OCI-LY7 (cell line): ENCODE results near the gene CST3. TPM values are rescaled to one million over a fixed set of nuclear protein-coding genes. Genes with fewer than 3 reads are reported as not detected.

ENCODE experiments used
- BruUV-seq: library from RNA; stranded (reverse); fragments of 400-500 nt; replicated peaks from 2 replicates; lab custom pipeline; 2021; lab: Mats Ljungman, UMichigan
- CTCF ChIA-PET: fragments of 300-600 bp; sonication (Branson Sonifier 250); formaldehyde crosslinking; loops from one replicate; lab custom pipeline; 2022; ENCODE audit warnings: antibody characterized with exemption; ENCODE audit not compliant: unreplicated experiment; lab: Charles Lee
- POLR2A ChIA-PET: fragments of 300-600 bp; sonication (Branson Sonifier 250); formaldehyde crosslinking; loops from one replicate; lab custom pipeline; 2022; ENCODE audit warnings: antibody characterized with exemption; lab: Charles Lee
- DNase-seq: peaks from one replicate; pipeline ENCODE4 v3.0.0-alpha.2; 2015; ENCODE audit warnings: low spot score
- H2AFZ ChIP-seq: fragments of 200-600 bp; sonication (generic), shearing (Covaris generic); 2 replicates; pipeline ENCODE4 v1.6.1; 2014; ENCODE audit warnings: mild to moderate bottlenecking, antibody characterized with exemption, low read length, moderate library complexity
- H3K27ac ChIP-seq: fragments of 200-600 bp; sonication (generic); 2 replicates; pipeline ENCODE4 v1.5.1; 2014; ENCODE audit warnings: mixed run types, low read depth, mild to moderate bottlenecking, moderate library complexity, low read length, inconsistent platforms; ENCODE audit not compliant: poor library complexity, severe bottlenecking
- H3K36me3 ChIP-seq: fragments of 200-600 bp; sonication (generic); 2 replicates; pipeline ENCODE4 v1.6.1; 2014; ENCODE audit warnings: mild to moderate bottlenecking, antibody characterized with exemption, low read length, moderate library complexity, mixed read lengths; ENCODE audit not compliant: insufficient read depth
- H3K4me1 ChIP-seq: fragments of 200-600 bp; sonication (generic); 2 replicates; pipeline ENCODE4 v1.5.1; 2014; ENCODE audit warnings: mild to moderate bottlenecking, low read length; ENCODE audit not compliant: insufficient read depth, poor library complexity, severe bottlenecking
- H3K4me2 ChIP-seq: fragments of 200-600 bp; sonication (generic); 2 replicates; pipeline ENCODE4 v1.6.1; 2014; ENCODE audit warnings: mild to moderate bottlenecking, low read length
- H3K4me3 ChIP-seq: fragments of 200-600 bp; sonication (generic); 2 replicates; pipeline ENCODE4 v1.5.1; 2014; ENCODE audit warnings: mild to moderate bottlenecking, low read depth, low read length; ENCODE audit not compliant: poor library complexity, severe bottlenecking
- H3K79me2 ChIP-seq: fragments of 200-600 bp; sonication (generic); 2 replicates; pipeline ENCODE4 v1.6.1; 2016; ENCODE audit warnings: low read depth, mild to moderate bottlenecking, low read length, moderate library complexity, mixed read lengths; ENCODE audit not compliant: insufficient read depth
- H3K9me2 ChIP-seq: fragments of 200-600 bp; sonication (generic); 2 replicates; pipeline ENCODE4 v1.6.1; 2016; ENCODE audit warnings: mild to moderate bottlenecking, low read length, mixed read lengths; ENCODE audit not compliant: insufficient read depth
- H3K9me3 ChIP-seq: fragments of 200-600 bp; sonication (generic); 2 replicates; pipeline ENCODE4 v1.6.1; 2014; ENCODE audit warnings: mild to moderate bottlenecking, mixed run types, low read length, mixed read lengths
- H4K20me1 ChIP-seq: fragments of 200-600 bp; sonication (generic); 2 replicates; pipeline ENCODE4 v1.6.1; 2014; ENCODE audit warnings: mild to moderate bottlenecking, antibody characterized with exemption, low read length, moderate library complexity, mixed read lengths; ENCODE audit not compliant: insufficient read depth
- EZH2phosphoT487 ChIP-seq: fragments of 200-600 bp; sonication (generic); IDR thresholded peaks from 2 replicates; pipeline ENCODE4 v1.6.1; 2018; ENCODE audit warnings: low read depth, borderline replicate concordance, mild to moderate bottlenecking, mixed run types, antibody characterized with exemption, low read length, moderate library complexity, mixed read lengths
- intact Hi-C: fragments of 100-400 bp; cut with micrococcal nuclease; formaldehyde crosslinking; loops from one replicate; pipeline ENCODE4 v1.10.0; 2022; ENCODE audit not compliant: unreplicated experiment
- total RNA-seq, 2 experiments: library from RNA; depleted of rRNA in 1 of 2; stranded (reverse); fragments of >200 nt in 1 of 2; shearing (Covaris generic) in 1 of 2; gene quantifications; 2 replicates each; pipeline ENCODE4 v1.2.3, GENCODE V29; 2014 to 2022
- TF ChIP-seq, protein P1 (sequence below): fragments of 200-600 bp; sonication (generic); conservative IDR thresholded peaks from 2 replicates; pipeline ENCODE4 v1.5.1; 2014; ENCODE audit warnings: mild to moderate bottlenecking, antibody characterized with exemption, low read length, moderate library complexity, mixed read lengths

Gene CST3
- total RNA-seq, 2 experiments from 2014 or later: not detected

DNA sequence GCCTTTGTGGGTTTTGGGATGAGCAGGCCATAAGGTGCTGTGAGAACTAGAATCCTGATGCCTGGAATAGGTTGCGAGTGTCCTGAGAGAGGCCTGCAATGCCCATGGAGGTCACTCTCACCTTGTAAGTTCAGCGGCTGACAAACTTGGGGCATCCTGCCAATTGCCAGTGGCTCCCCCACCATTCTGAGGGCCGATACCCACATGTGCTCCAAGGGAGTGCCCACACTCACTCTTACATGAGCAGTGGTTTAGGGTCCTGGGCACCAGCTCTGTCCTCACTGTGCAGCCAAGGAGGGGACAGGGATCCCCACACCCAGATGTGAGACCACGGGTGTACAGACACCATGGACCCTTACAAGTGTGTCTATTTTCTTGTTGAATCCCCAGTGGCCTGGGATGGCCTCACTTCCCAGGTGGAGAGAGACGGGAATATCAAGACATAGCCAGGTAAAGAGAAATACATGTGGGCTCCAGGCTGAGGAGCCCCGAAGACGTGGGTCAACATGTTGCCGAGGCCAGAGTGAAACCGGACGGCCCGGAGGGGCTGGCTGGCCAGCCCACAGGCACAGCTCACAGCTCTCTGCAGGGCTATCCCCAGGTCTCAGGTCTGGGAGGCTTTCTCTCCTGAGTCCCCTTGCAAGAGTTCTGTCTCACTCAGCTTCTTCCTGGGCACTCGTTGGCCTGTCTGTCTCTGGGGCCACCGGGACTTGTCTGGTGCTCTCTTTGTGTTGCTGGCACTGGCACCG lies 30.1 kb downstream of the CST3 start:
- BruUV-seq: no TSS peak
- POLR2A ChIA-PET: no interaction called here

DNA sequence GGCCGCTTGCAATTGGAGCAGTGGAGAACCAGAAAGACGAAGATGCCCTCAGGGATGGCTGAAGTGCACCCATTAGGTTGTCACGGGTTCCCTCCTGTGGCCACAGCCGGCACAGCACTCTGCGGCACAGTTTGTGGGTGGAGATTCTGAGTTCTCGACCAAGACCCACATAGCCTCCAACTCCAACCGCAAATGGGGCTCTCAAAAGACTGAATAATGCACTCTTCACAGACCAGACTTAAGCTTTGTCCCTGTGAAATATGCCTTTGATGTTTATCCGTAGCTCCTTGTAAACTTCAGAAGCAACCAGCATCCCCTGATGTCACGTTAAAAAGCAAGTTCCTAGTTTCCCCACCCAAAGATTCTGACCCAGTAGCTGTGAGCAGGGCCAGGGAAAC lies 31.1 kb downstream of the CST3 start:
- no peaks in the 10 kb centered on the region for H3K9me3 ChIP-seq
- H2AFZ ChIP-seq: no peak overlapping the region
- peak; percentile 55 for DNase-seq
- H3K4me1 ChIP-seq: no peaks in the 10 kb centered on the region
- TF ChIP-seq, protein P1, sequence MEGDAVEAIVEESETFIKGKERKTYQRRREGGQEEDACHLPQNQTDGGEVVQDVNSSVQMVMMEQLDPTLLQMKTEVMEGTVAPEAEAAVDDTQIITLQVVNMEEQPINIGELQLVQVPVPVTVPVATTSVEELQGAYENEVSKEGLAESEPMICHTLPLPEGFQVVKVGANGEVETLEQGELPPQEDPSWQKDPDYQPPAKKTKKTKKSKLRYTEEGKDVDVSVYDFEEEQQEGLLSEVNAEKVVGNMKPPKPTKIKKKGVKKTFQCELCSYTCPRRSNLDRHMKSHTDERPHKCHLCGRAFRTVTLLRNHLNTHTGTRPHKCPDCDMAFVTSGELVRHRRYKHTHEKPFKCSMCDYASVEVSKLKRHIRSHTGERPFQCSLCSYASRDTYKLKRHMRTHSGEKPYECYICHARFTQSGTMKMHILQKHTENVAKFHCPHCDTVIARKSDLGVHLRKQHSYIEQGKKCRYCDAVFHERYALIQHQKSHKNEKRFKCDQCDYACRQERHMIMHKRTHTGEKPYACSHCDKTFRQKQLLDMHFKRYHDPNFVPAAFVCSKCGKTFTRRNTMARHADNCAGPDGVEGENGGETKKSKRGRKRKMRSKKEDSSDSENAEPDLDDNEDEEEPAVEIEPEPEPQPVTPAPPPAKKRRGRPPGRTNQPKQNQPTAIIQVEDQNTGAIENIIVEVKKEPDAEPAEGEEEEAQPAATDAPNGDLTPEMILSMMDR: peak; percentile 82
- no peak for TF ChIP-seq EZH2phosphoT487
- no peak overlapping the region for H3K27ac ChIP-seq
- no peak overlapping the region for H3K4me3 ChIP-seq
- no peaks in the 10 kb centered on the region for H4K20me1 ChIP-seq
- ChIA-PET POLR2A (no interaction called here), CTCF (interaction anchor here (0.5 kb wide), 2 partner anchors 506 to 1061 kb away, joined by 3 to 6 read pairs; no protein-coding TSS in a partner anchor)
- no peaks in the 10 kb centered on the region for H3K79me2 ChIP-seq
- intact Hi-C loops: loop anchor here (1.0 to 10.0 kb wide), 2 partner anchors 164 to 912 kb away; no protein-coding TSS in a partner anchor
- BruUV-seq: no TSS peak
- H3K4me2 ChIP-seq: no peak overlapping the region
- no peaks in the 10 kb centered on the region for H3K36me3 ChIP-seq
- H3K9me2 ChIP-seq: no peaks in the 10 kb centered on the region

More for the DNA sequence above, 30.1 kb downstream of the CST3 start:
- no peaks in the 10 kb centered on the region for H3K79me2 ChIP-seq
- no peak overlapping the region for H3K4me2 ChIP-seq
- no peaks in the 10 kb centered on the region for H3K9me2 ChIP-seq
- H3K9me3 ChIP-seq: no peaks in the 10 kb centered on the region
- no peak overlapping the region for H3K27ac ChIP-seq
- CTCF ChIA-PET: no interaction called here
- TF ChIP-seq, protein P1: no peak
- TF ChIP-seq EZH2phosphoT487: no peak
- no peaks in the 10 kb centered on the region for H3K36me3 ChIP-seq
- H4K20me1 ChIP-seq: no peaks in the 10 kb centered on the region
- H3K4me3 ChIP-seq: no peak overlapping the region
- intact Hi-C loops: loop anchor here (10.0 kb wide), 1 partner anchor 913 kb away; no protein-coding TSS in a partner anchor
- DNase-seq: no peak
- no peaks in the 10 kb centered on the region for H3K4me1 ChIP-seq
- no peak overlapping the region for H2AFZ ChIP-seq
